PC-9 (cell line): ENCODE results near the gene STAG2.

Experiments used
- EZH2 ChIP-seq: fragments of 200-600 bp; sonication (generic); IDR thresholded peaks from 2 replicates; pipeline ENCODE4 v1.8.0; 2017; ENCODE audit warnings: antibody characterized with exemption, low read depth
- TF ChIP-seq, protein P1 (sequence below): fragments of 200-600 bp; sonication (generic); conservative IDR thresholded peaks from 2 replicates; pipeline ENCODE4 v1.6.1; 2017; ENCODE audit warnings: mixed run types, antibody characterized with exemption, mild to moderate bottlenecking, moderate library complexity

DNA sequence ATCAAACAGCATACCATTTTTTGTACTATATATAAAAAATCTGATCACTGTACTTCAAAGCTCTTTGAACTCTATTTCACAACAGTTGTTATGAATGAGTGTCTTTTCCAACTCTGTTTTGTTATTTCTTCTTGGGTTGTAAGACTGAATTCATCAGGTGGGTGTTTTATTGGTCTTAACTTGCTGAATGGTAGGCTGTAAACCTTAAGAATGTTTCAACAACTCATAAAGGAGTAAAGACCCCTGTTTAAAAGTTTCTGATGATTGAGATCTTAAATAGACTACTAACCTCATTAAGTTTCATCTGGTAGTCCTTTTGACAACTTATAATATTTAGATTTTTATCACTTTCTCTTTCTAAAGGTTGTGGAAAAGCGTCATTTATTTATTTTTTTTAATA lies 18.4 kb upstream of the STAG2 start:
- TF ChIP-seq, protein P1, sequence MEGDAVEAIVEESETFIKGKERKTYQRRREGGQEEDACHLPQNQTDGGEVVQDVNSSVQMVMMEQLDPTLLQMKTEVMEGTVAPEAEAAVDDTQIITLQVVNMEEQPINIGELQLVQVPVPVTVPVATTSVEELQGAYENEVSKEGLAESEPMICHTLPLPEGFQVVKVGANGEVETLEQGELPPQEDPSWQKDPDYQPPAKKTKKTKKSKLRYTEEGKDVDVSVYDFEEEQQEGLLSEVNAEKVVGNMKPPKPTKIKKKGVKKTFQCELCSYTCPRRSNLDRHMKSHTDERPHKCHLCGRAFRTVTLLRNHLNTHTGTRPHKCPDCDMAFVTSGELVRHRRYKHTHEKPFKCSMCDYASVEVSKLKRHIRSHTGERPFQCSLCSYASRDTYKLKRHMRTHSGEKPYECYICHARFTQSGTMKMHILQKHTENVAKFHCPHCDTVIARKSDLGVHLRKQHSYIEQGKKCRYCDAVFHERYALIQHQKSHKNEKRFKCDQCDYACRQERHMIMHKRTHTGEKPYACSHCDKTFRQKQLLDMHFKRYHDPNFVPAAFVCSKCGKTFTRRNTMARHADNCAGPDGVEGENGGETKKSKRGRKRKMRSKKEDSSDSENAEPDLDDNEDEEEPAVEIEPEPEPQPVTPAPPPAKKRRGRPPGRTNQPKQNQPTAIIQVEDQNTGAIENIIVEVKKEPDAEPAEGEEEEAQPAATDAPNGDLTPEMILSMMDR = no peak
- no peak for TF ChIP-seq EZH2
